Measurements from ENCODE around the gene RNU6-1. TPM values are rescaled to one million over a fixed set of nuclear protein-coding genes. Genes with fewer than 3 reads are reported as not detected.

Gene RNU6-1
- total RNA-seq, 2 donors from 2014 or later, result not detected

DNA sequence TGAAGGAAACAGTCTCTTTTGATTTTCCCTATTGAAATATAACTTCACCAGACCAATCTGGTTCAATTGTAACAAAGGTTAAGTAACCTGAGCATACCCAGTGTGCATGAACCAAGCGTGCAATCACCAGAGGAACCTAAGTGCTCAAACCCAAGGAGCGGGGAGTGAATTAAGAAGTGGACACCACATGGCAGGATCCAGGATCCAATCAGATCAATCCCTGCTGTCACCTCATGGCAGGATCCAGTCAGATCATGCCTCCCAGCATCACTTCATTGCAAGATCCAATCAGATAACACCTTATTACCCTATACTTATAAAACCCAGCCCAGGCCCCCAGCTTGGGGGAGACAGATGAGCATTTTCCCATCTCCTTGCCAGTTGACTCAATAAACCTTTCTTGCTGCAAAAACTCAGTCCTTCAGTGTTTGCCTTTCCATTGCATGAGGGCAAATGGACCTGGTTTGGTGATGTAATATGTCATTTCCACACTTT, 38.9 kb upstream of the RNU6-1 start:
- intact Hi-C loops (cut with DNase I), result no loop called here
- DNase-seq, result no peak
- no peaks in the 10 kb centered on the region for H3K4me1 ChIP-seq

DNA sequence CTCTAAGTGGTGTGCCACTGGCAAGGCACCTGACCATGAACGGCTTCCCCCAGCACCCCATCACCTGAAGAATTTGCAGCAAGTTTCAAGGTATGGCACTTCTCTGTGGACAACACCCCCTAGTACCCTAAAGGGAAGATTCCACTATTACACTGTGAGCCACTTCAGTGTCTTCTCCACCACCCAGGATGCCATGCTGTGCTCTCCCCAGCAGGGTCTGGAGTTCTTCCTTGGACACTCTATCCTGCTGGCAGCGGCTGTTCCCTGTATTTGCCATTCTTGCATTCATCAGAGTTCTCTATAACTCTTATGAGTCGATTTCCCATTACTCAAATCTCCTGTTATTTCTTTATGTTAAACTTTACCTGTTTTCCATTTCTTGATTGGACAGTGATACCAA, 33.9 kb upstream of the RNU6-1 start:
- Histone ChIP-seq H3K9ac (ENCODE audit: low read depth in 2 of 2, low read length in 2 of 2) (no peak overlapping the region), H3K27me3 (no peaks in the 10 kb centered on the region), H3K36me3 (no peaks in the 10 kb centered on the region), H3K9me3 (no peaks in the 10 kb centered on the region), H3K27ac (no peak overlapping the region), H3K4me1 (no peaks in the 10 kb centered on the region), H3K4me3 (no peak overlapping the region)
- TF ChIP-seq, protein P1, sequence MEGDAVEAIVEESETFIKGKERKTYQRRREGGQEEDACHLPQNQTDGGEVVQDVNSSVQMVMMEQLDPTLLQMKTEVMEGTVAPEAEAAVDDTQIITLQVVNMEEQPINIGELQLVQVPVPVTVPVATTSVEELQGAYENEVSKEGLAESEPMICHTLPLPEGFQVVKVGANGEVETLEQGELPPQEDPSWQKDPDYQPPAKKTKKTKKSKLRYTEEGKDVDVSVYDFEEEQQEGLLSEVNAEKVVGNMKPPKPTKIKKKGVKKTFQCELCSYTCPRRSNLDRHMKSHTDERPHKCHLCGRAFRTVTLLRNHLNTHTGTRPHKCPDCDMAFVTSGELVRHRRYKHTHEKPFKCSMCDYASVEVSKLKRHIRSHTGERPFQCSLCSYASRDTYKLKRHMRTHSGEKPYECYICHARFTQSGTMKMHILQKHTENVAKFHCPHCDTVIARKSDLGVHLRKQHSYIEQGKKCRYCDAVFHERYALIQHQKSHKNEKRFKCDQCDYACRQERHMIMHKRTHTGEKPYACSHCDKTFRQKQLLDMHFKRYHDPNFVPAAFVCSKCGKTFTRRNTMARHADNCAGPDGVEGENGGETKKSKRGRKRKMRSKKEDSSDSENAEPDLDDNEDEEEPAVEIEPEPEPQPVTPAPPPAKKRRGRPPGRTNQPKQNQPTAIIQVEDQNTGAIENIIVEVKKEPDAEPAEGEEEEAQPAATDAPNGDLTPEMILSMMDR (IDR thresholded peaks at IDR 0.05), result no peak
- no peak for DNase-seq
- intact Hi-C loops (cut with DNase I), result no loop called here

More for the DNA sequence above, 38.9 kb upstream of the RNU6-1 start:
- H3K4me3 ChIP-seq, result no peak overlapping the region
- no peak overlapping the region for H3K27ac ChIP-seq
- no peaks in the 10 kb centered on the region for H3K9me3 ChIP-seq
- H3K27me3 ChIP-seq, result no peaks in the 10 kb centered on the region
- H3K9ac ChIP-seq (ENCODE audit: low read depth in 2 of 2, low read length in 2 of 2), result no peak overlapping the region
- TF ChIP-seq, protein P1 (IDR thresholded peaks at IDR 0.05), result no peak
- no peaks in the 10 kb centered on the region for H3K36me3 ChIP-seq

DNA sequence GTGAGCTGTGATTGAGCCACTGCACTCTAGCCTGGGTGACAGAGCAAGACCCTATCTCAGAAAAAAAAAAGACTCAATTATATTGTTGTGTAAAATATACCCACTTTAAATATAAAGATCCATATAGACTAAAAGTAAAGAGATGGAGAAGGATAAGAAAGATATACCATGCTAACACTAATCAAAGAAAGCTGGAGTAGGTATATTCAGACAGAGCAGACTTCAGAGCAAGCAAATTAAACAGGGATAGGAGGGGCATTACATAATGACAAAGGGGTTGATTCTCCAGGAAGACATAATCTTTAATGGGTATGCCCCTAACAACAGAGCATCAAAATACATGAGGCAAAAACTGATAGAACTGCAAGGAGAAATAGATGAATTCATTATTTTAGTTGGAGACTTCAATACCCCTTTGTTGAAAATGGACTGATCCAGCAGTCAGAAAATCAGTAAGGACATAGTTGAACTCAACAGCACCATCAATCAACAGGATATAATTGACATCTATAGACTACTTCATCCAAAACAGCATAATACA, 31.1 kb upstream of the RNU6-1 start:
- DNase-seq, result no peak
- Histone ChIP-seq H3K27me3 (no peaks in the 10 kb centered on the region), H3K9ac (ENCODE audit: low read depth in 2 of 2, low read length in 2 of 2) (no peak overlapping the region), H3K36me3 (no peaks in the 10 kb centered on the region), H3K4me1 (no peaks in the 10 kb centered on the region), H3K9me3 (no peaks in the 10 kb centered on the region), H3K27ac (no peak overlapping the region), H3K4me3 (no peak overlapping the region)
- intact Hi-C loops (cut with DNase I), result no loop called here
- TF ChIP-seq, protein P1 (IDR thresholded peaks at IDR 0.05), result no peak

DNA sequence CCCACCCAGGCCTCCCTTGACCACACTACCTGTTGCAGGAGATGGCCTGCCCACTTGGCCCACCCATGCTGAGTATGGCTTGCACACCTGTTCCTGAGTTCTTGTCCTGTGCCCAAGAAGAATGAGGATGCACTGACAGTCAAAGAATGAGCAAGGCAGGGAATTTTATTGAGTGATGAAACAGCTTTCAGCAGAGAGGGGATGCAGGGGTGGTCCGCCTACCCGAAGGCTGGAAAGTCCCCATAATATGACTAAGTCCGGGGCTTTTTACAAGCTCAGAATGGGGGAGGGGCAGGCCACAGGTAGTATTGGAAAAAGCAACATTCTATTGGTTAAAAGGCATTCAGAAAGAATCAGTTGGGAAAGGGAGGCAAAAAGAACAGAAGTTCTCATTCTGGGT, 29.9 kb upstream of the RNU6-1 start:
- Histone ChIP-seq H3K4me1 (no peaks in the 10 kb centered on the region), H3K4me3 (no peak overlapping the region), H3K9me3 (no peaks in the 10 kb centered on the region), H3K27ac (no peak overlapping the region), H3K9ac (ENCODE audit: low read depth in 2 of 2, low read length in 2 of 2) (no peak overlapping the region), H3K27me3 (no peaks in the 10 kb centered on the region), H3K36me3 (no peaks in the 10 kb centered on the region)
- intact Hi-C loops (cut with DNase I), result no loop called here
- TF ChIP-seq, protein P1 (IDR thresholded peaks at IDR 0.05), result no peak
- DNase-seq, result no peak

DNA sequence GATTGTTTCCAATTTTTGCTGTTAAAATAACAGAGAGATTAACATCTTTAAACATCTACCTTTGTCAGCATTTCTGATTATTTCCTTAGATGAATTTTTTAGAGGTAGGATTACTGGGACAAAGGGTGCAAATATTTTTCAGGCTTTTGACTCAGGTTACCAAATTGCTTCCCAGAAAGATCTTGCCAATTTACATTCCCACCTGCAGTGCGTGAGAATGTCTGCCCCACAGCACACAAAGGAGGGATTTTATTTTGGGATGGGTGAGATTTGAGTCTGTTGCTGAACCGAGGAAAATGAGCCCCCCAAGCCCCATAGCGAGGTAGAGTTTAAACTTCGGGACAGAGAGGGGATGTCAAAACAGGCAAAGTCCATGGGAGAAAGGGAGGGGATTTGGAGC, 25.9 kb upstream of the RNU6-1 start:
- Histone ChIP-seq H3K9ac (ENCODE audit: low read depth in 2 of 2, low read length in 2 of 2) (no peak overlapping the region), H3K4me1 (peaks cover 6% of the 10 kb centered on the region), H3K4me3 (no peak overlapping the region), H3K36me3 (no peaks in the 10 kb centered on the region), H3K27me3 (no peaks in the 10 kb centered on the region), H3K9me3 (no peaks in the 10 kb centered on the region), H3K27ac (no peak overlapping the region)
- intact Hi-C loops (cut with DNase I), result no loop called here
- TF ChIP-seq, protein P1 (IDR thresholded peaks at IDR 0.05), result no peak
- DNase-seq, result no peak

Measured in colonic mucosa (tissue), 4 donors.